Right atrium auricular region (tissue), 2 donors: ENCODE data around the gene BOD1L2. TPM values are rescaled to one million over a fixed set of nuclear protein-coding genes. Genes with fewer than 3 reads are reported as not detected.

Experiments used
- DNase-seq: peaks from one replicate; pipeline ENCODE4 v3.0.0-alpha.2; 2019; ENCODE audit warnings: low spot score
- H3K27ac ChIP-seq, 2 donors: fragments of 200-600 bp; sonication (generic); 1 replicate in 1 of 2; 2 replicates in 1 of 2; pipeline ENCODE4 v1.5.1; 2016 to 2019
- H3K27me3 ChIP-seq, 2 donors: fragments of 200-600 bp; sonication (generic); one replicate each; pipeline versions ENCODE4 v1.5.1 to v1.6.0; 2017 to 2019
- H3K36me3 ChIP-seq: fragments of 200-600 bp; sonication (generic); one replicate; pipeline ENCODE4 v1.5.1; 2016
- H3K4me1 ChIP-seq, 2 donors: fragments of 200-600 bp; sonication (generic); one replicate each; pipeline versions ENCODE4 v1.5.1 to v1.6.0; 2017 to 2019
- H3K4me3 ChIP-seq, 2 donors: fragments of 200-600 bp; sonication (generic); 1 replicate in 1 of 2; 2 replicates in 1 of 2; pipeline ENCODE4 v1.5.1; 2017 to 2019; ENCODE audit warnings: mild to moderate bottlenecking in 1 of 2, moderate library complexity in 1 of 2
- H3K9me3 ChIP-seq, 2 donors: fragments of 200-600 bp; sonication (generic); one replicate each; pipeline ENCODE4 v1.5.1; 2019
- CTCF ChIP-seq, 2 donors: fragments of 200-600 bp; sonication (generic); IDR thresholded peaks; one replicate each; pipeline ENCODE4 v1.5.1; 2019; ENCODE audit warnings: antibody characterized with exemption in 2 of 2
- total RNA-seq, 2 donors: library from RNA; depleted of rRNA; stranded (reverse); fragments of >200 nt; gene quantifications; one replicate each; pipeline ENCODE4 v1.1.0, GENCODE V29; 2016

Gene BOD1L2
- total RNA-seq, 2 donors from 2014 or later: not detected

DNA sequence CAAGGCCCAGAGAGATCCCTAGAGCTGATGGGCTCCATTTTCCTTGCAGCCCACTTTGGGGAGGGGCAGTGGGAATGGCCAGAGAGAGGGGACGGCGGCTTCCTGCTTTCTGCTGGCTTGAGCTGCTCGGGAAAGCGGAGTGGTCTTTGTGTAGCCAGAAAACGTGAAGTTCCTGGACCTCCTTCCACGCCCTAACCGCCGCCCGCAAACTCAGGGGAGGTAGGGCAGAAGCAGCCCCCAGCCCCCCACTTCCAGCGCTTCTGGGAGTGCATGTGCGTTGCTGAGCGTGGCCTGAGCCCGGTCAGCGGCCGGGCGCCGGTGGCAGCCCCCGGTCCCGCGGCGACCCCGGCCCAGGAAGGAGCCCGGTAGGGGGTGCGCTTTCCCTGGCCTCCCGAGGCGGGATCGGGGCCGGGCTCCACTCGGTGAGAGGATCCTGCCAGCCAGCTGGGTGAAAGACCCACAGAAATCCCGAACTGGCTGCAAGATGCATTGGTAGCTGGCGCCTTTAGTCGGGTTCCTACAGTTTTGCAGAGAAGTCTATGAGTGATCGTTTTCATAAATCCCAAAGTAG is 25.3 kb upstream of the BOD1L2 start:
- no peak overlapping the region for H3K4me3 ChIP-seq
- no peaks in the 10 kb centered on the region for H3K36me3 ChIP-seq
- H3K27ac ChIP-seq: no peak overlapping the region
- DNase-seq: no peak
- no peak for TF ChIP-seq CTCF (IDR thresholded peaks at IDR 0.05)
- no peaks in the 10 kb centered on the region for H3K27me3 ChIP-seq
- H3K9me3 ChIP-seq: no peaks in the 10 kb centered on the region
- H3K4me1 ChIP-seq: no peaks in the 10 kb centered on the region

DNA sequence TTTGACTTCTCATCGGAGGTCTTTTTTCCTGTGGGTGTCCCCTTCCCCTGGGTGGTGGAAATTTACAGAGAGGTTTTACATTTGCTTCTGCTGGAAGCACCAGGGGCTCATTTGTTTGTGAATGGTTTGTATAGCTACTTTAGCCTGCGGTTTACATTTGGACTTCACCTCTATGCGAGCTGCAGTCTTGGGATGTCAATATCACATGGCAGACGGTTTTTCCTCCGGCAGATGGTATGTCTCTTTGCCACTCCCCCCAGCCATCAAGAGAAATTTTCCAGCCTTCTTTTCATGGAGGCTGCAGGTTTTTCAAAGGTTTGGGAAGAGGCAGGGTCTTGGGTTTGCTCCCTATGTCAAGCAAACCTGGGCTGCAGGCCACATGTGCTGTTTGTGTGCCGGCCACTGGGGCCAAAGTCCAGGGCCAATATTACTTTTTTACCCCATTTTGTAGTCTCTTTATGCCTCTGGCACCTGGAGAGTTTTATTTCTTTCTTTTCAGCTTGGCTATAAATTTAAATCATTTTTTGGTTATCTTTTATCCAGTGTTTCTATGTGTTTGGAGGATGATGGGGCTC is 23.9 kb upstream of the BOD1L2 start:
- no peaks in the 10 kb centered on the region for H3K27me3 ChIP-seq
- H3K27ac ChIP-seq: no peak overlapping the region
- no peaks in the 10 kb centered on the region for H3K36me3 ChIP-seq
- DNase-seq: no peak
- H3K4me3 ChIP-seq: no peak overlapping the region
- no peaks in the 10 kb centered on the region for H3K4me1 ChIP-seq
- no peaks in the 10 kb centered on the region for H3K9me3 ChIP-seq
- no peak for TF ChIP-seq CTCF (IDR thresholded peaks at IDR 0.05)

- no peak for TF ChIP-seq CTCF (IDR thresholded peaks at IDR 0.05)
Observed at GRCh38 chr18:57125627-57126026, 21.3 kb upstream of the BOD1L2 start.

DNA sequence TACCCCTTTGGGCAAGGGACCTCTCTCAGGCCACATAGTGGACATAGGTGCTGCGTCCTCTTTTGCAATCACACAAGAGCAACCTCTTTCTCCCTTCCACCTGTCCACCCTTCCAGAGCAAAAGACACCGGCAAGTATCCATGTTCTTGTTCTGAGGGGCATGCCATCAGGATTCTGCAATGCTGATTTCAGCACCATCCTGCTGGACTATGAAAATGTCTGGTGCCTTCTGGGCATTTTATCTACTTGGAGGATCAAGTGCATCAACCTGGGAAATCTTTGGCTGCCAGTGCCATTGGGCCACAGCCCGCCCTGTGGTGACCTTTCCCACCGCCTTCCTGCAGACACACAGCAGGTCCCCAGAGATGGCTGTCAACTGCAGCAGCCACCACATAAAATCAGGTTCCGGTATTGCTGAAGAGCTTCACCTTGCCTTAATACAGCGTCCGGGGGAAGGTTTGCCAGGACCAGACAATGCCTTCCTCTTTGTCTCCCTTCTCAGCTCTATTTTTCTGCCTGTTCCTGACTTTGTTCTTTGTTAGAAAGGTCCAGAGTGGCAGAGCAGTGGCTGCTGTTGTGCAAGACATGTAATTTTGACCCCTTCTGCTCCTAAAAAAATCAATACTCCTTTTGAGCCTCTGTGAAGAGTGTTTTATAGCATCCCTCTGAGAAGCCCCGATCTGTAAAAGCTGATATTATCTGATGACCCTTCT is 18.5 kb upstream of the BOD1L2 start:
- no peak overlapping the region for H3K4me3 ChIP-seq
- no peaks in the 10 kb centered on the region for H3K36me3 ChIP-seq
- no peaks in the 10 kb centered on the region for H3K27me3 ChIP-seq
- no peaks in the 10 kb centered on the region for H3K4me1 ChIP-seq
- no peak overlapping the region for H3K27ac ChIP-seq
- DNase-seq: no peak
- H3K9me3 ChIP-seq: no peaks in the 10 kb centered on the region
- no peak for TF ChIP-seq CTCF (IDR thresholded peaks at IDR 0.05)

More at GRCh38 chr18:57125627-57126026, 21.3 kb upstream of the BOD1L2 start:
- Histone ChIP-seq H3K36me3 (no peaks in the 10 kb centered on the region), H3K4me1 (no peaks in the 10 kb centered on the region), H3K27me3 (no peaks in the 10 kb centered on the region), H3K4me3 (no peak overlapping the region), H3K27ac (no peak overlapping the region), H3K9me3 (no peaks in the 10 kb centered on the region)
- DNase-seq: no peak

- H3K27me3 ChIP-seq: no peaks in the 10 kb centered on the region
- TF ChIP-seq CTCF (IDR thresholded peaks at IDR 0.05): no peak
Observed at GRCh38 chr18:57131101-57131500, 15.8 kb upstream of the BOD1L2 start.

More at GRCh38 chr18:57131101-57131500, 15.8 kb upstream of the BOD1L2 start:
- no peak for DNase-seq
- no peak overlapping the region for H3K27ac ChIP-seq
- H3K36me3 ChIP-seq: no peaks in the 10 kb centered on the region
- peaks cover 0 to under 1% of the 10 kb centered on the region in 2 donors for H3K9me3 ChIP-seq
- no peak overlapping the region for H3K4me3 ChIP-seq
- H3K4me1 ChIP-seq: no peaks in the 10 kb centered on the region
